ENCODE data around the gene RHOB.

RHOB gene

GRCh38 chr2:20450201-20450999, 3.5 kb downstream of the RHOB start:
- TF ChIP-seq CTCF (IDR thresholded peaks at IDR 0.05), result no peak
- peaks cover 0 to 34% (median 24%) of the 10 kb centered on the region in 4 donors for H3K4me1 ChIP-seq

GRCh38 chr2:20451000-20451290, 4.1 kb downstream of the RHOB start:
- TF ChIP-seq CTCF (IDR thresholded peaks at IDR 0.05), result no peak
- Histone ChIP-seq H3K4me1 (peaks cover 0 to 36% (median 22%) of the 10 kb centered on the region in 4 donors), H3K27me3 (peaks cover 0 to 3% of the 10 kb centered on the region in 2 donors), H3K27ac (peak overlapping the region; percentile 96 to 98), H3K4me3 (peak overlapping the region; percentile 93 to 95), H3K36me3 (peaks cover 21 to 28% (median 25%) of the 10 kb centered on the region in 3 donors), H3K9me3 (no peaks in the 10 kb centered on the region)
- DNase-seq, result no peak
- intact Hi-C loops (cut with DNase I; ENCODE audit: low total_unique reads), result loop anchor here (5.0 kb wide), 1 partner anchor 166 kb away; no protein-coding TSS in a partner anchor

More at GRCh38 chr2:20450201-20450999, 3.5 kb downstream of the RHOB start:
- intact Hi-C loops (cut with DNase I; ENCODE audit: low total_unique reads), result loop anchor here (5.0 kb wide), 1 partner anchor 167 kb away; no protein-coding TSS in a partner anchor
- Histone ChIP-seq H3K9me3 (no peaks in the 10 kb centered on the region), H3K36me3 (peaks cover 21 to 28% (median 25%) of the 10 kb centered on the region in 3 donors), H3K4me3 (peak overlapping the region; percentile 93 to 95), H3K27ac (peak overlapping the region; percentile 96 to 98), H3K27me3 (peaks cover 0 to 3% of the 10 kb centered on the region in 2 donors)
- DNase-seq, result peak; percentile 82 to 93

GRCh38 chr2:20451341-20451740, 4.5 kb downstream of the RHOB start:
- intact Hi-C loops (cut with DNase I; ENCODE audit: low total_unique reads), result loop anchor here (5.0 kb wide), 1 partner anchor 166 kb away; no protein-coding TSS in a partner anchor
- TF ChIP-seq CTCF (IDR thresholded peaks at IDR 0.05), result no peak
- peaks cover 21 to 28% (median 25%) of the 10 kb centered on the region in 3 donors for H3K36me3 ChIP-seq
- peak; percentile 19 to 57 for DNase-seq
- peaks cover 0 to 3% of the 10 kb centered on the region in 2 donors for H3K27me3 ChIP-seq
- peak overlapping the region; percentile 93 to 95 for H3K4me3 ChIP-seq
- H3K9me3 ChIP-seq, result no peaks in the 10 kb centered on the region
- peak overlapping the region; percentile 96 to 98 for H3K27ac ChIP-seq
- H3K4me1 ChIP-seq, result peaks cover 0 to 40% (median 22%) of the 10 kb centered on the region in 4 donors

GRCh38 chr2:20451761-20452499, 5.1 kb downstream of the RHOB start:
- Histone ChIP-seq H3K4me1 (peaks cover 0 to 46% (median 22%) of the 10 kb centered on the region in 4 donors), H3K27me3 (peaks cover 0 to 3% of the 10 kb centered on the region in 2 donors), H3K9me3 (no peaks in the 10 kb centered on the region), H3K36me3 (peaks cover 21 to 28% (median 25%) of the 10 kb centered on the region in 3 donors), H3K27ac (peak overlapping the region; percentile 96 to 98), H3K4me3 (peak overlapping the region in 1 of 2 donors; percentile 93)
- peak; percentile 23 to 66 for DNase-seq
- TF ChIP-seq CTCF (IDR thresholded peaks at IDR 0.05), result no peak
- intact Hi-C loops (cut with DNase I; ENCODE audit: low total_unique reads), result loop anchor here (5.0 kb wide), 1 partner anchor 165 kb away; no protein-coding TSS in a partner anchor

GRCh38 chr2:20452551-20452950, 5.7 kb downstream of the RHOB start:
- DNase-seq, result peak; percentile 71 to 77
- Histone ChIP-seq H3K4me3 (no peak overlapping the region), H3K27ac (peak overlapping the region; percentile 96 to 98), H3K9me3 (no peaks in the 10 kb centered on the region), H3K4me1 (peaks cover 0 to 48% (median 22%) of the 10 kb centered on the region in 4 donors), H3K27me3 (peaks cover 0 to 3% of the 10 kb centered on the region in 2 donors), H3K36me3 (peaks cover 20 to 22% (median 21%) of the 10 kb centered on the region in 3 donors)
- intact Hi-C loops (cut with DNase I; ENCODE audit: low total_unique reads), result loop anchor here (5.0 kb wide), 1 partner anchor 165 kb away; no protein-coding TSS in a partner anchor
- TF ChIP-seq CTCF (IDR thresholded peaks at IDR 0.05), result peak in 1 of 2 experiments; percentile 5
